Stimulated activated CD4-positive, alpha-beta T cell treated with anti-CD3 and anti-CD28 coated beads, Interleukin-12 subunit alpha, Interleukin-12 subunit beta, amount 100 ng/mL, for 24 hours (primary cell): ENCODE data around the gene TMEM175.

Experiments used
- DNase-seq, 2 experiments: peaks; one replicate each; pipeline ENCODE4 v3.0.0-alpha.2; 2020; ENCODE audit warnings: low read depth in 2 of 2

TMEM175 gene

GRCh38 chr4:1003271-1004070, 71.2 kb downstream of the TMEM175 start:
- DNase-seq, result no peak

- no peak for DNase-seq
Measured at GRCh38 chr4:1004071-1004418, 71.8 kb downstream of the TMEM175 start.

GRCh38 chr4:1004557-1005485, 72.6 kb downstream of the TMEM175 start:
- no peak for DNase-seq

- no peak for DNase-seq
Measured at GRCh38 chr4:1006856-1007255, 74.6 kb downstream of the TMEM175 start.
